ENCODE results near the gene FHOD1. TPM values are rescaled to one million over a fixed set of nuclear protein-coding genes. Genes with fewer than 3 reads are reported as not detected.

The FHOD1 gene
- total RNA-seq, 4 donors from 2014 or later = 6.3 to 15.6 (median 8.4) TPM

DNA sequence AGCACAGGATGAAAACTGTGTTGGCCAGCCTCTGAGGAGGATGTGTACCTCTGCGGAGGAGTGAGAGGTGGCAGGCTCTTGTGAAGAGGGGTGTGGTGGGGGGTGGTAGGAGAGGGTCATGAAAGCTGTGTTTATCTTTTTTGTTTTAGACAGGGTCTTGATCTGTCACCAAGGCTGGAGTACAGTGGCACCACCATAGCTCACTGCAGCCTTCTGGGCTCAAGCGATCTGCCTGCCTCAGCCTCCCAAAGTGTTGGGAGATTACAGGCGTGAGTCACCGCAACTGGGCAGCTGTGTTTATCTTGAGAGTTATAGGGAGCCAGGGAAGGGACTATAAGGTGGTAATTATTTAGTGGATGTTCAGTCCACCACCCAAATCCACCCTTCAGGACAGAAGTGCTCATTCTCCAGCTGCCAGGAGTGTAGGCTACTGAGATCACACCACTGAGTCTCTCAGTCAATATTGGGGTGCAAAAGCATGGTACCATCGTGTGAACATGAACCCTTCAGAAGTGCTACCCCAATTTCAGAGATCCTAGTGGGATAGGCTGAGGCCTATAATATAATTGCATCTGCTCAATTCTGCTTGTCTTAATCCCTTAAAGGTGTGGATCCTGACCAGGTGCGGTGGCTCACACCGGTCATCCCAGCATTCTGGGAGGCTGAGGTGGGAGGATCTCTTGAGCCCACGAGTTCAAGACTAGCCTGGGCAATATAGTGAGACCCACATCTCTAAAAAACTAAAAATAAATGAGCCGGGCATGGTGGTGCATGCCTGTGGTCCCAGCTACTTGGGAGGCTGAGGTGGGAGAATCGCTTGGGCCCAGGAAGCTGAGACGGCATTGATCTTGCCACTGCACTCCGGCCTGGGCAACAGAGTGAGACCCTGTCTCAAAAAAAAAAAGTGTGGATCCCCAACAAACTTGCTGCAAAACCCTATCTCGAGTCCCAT, 56.6 kb downstream of the FHOD1 start:
- H3K4me3 ChIP-seq (ENCODE audit: low read depth, poor library complexity, severe bottlenecking) = no peak overlapping the region
- WGBS, 2 donors = 79 to 84% methylated on average over 13 of the region's 13 CpGs
- intact Hi-C loops (cut with DNase I; ENCODE audit: low total_unique reads) = no loop called here
- no peak for DNase-seq (ENCODE audit: low spot score in 2 of 2)
- TF ChIP-seq, protein P1, sequence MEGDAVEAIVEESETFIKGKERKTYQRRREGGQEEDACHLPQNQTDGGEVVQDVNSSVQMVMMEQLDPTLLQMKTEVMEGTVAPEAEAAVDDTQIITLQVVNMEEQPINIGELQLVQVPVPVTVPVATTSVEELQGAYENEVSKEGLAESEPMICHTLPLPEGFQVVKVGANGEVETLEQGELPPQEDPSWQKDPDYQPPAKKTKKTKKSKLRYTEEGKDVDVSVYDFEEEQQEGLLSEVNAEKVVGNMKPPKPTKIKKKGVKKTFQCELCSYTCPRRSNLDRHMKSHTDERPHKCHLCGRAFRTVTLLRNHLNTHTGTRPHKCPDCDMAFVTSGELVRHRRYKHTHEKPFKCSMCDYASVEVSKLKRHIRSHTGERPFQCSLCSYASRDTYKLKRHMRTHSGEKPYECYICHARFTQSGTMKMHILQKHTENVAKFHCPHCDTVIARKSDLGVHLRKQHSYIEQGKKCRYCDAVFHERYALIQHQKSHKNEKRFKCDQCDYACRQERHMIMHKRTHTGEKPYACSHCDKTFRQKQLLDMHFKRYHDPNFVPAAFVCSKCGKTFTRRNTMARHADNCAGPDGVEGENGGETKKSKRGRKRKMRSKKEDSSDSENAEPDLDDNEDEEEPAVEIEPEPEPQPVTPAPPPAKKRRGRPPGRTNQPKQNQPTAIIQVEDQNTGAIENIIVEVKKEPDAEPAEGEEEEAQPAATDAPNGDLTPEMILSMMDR (IDR thresholded peaks at IDR 0.05) = no peak
- TF ChIP-seq POLR2A (IDR thresholded peaks at IDR 0.05) = no peak

DNA sequence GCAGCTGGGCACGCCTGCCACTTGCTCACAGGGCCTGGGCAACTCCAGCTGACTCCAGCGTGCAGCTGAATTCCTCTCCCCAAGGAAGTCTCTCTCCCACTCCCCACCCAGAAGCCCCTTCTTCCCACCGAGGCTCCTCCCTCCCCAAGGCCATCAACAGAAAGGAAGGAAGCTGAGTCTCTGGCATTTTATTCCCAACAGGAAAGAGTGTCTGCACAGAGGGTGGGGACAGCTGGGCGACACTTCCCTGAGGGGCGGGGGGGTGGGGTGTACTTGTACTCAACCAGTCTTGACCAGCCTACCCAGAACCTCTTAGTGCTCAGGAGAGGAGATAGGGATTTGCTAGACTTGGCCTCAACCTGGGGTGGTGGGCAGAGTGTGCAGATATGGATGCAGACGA, 57.2 kb downstream of the FHOD1 start, which contains the start of gene EXOC3L1:
Gene EXOC3L1, minus strand, starts transcription at position 96 of the 400 bp plus-strand sequence. CDS start 460 bp downstream, outside the sequence.
- no peak within 1 kb of the TSS for H3K4me3 ChIP-seq (ENCODE audit: low read depth, poor library complexity, severe bottlenecking)
- WGBS, 2 donors = 34 to 47% methylated on average over 6 of the region's 6 CpGs
- TF ChIP-seq, protein P1 (IDR thresholded peaks at IDR 0.05) = no peak
- no peak for TF ChIP-seq POLR2A (IDR thresholded peaks at IDR 0.05)
- intact Hi-C loops (cut with DNase I; ENCODE audit: low total_unique reads) = no loop called here
- DNase-seq (ENCODE audit: low spot score in 2 of 2) = no peak

DNA sequence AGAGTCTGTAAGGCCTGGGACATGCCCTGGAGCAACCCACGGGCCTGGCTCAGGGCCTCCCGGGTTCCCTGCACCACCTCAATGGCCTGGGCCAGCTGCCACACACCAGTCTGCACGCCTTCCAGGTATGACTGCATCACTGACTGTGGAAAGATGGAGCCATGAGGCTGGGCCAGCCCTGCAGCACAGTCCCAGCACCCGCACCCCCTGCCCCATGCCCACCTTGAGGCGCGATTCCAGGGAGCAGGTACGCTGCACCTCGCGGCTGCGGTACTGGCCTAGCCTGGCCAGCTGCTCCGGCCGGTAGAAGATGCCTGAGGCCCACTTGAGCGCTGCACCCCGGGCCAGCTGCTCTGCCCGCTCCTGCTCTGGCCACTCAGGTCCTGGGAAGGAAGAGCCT, 58.5 kb downstream of the FHOD1 start:
- intact Hi-C loops (cut with DNase I; ENCODE audit: low total_unique reads) = no loop called here
- TF ChIP-seq POLR2A (IDR thresholded peaks at IDR 0.05) = no peak
- TF ChIP-seq, protein P1 (IDR thresholded peaks at IDR 0.05) = no peak

DNA sequence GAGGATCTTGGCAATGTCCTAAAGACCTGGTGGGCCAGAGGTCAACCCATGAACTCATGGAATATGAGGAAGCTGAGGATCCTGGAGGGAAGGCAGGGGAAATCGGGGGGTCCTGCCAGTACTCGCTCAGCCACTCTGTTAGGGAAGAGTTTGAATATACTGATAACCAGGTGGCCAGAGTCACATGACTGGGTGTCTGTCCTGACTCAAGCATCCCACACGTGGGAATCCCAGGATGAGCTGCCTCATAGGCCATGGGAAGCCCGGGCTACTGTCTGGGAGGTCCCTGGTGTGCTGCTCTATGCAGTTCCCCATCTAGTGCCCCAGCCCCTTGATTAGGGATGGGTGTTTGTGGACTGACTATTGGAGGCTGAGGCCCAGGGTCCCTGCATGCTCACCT, 59.0 kb downstream of the FHOD1 start:
- TF ChIP-seq, protein P1 (IDR thresholded peaks at IDR 0.05) = no peak
- no peak for TF ChIP-seq POLR2A (IDR thresholded peaks at IDR 0.05)
- intact Hi-C loops (cut with DNase I; ENCODE audit: low total_unique reads) = no loop called here
- DNase-seq (ENCODE audit: low spot score in 2 of 2) = no peak

More for the DNA sequence above, 58.5 kb downstream of the FHOD1 start:
- no peak overlapping the region for H3K4me3 ChIP-seq (ENCODE audit: low read depth, poor library complexity, severe bottlenecking)
- no peak for DNase-seq (ENCODE audit: low spot score in 2 of 2)
- 87 to 89% methylated on average over 9 to 13 of the region's 15 CpGs for WGBS, 2 donors

DNA sequence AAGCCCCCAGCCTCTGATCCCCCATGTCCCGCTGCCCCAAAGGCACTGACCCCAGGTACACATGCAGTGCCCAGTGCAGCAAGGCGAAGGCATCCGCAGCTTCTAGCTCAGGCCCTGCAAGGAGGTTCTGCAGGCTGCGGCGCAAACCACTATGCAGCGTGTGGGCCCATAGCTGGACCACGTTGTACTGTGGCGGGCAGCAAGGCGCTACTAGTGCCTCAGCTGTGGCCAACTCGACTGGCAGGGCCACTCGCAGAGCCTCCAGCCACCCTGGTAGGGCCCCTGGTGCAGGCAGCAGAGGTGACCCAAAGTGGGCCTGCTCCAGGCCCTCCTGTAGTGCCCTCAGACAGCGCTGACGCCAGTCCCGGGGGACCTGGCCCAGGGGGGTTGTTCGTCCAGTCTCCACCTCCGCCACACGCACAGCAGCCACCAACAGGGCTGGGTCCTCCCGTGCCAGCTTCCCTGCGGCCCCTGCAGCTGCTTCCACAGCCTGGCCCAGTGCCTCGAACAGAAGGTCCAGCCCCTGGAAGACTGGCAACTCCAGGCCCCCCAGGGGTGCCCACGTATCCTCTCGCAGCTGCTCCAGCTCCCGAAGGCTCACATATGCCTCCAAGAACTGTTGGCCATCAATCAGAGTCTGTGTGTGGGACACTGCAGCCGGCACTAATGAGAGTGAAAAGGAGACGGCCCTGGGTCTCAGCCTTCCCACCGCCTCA, 59.9 kb downstream of the FHOD1 start:
- WGBS, 2 donors = 85 to 88% methylated on average over 18 to 26 of the region's 26 CpGs
- intact Hi-C loops (cut with DNase I; ENCODE audit: low total_unique reads) = no loop called here
- TF ChIP-seq, protein P1 (IDR thresholded peaks at IDR 0.05) = no peak
- no peak for TF ChIP-seq POLR2A (IDR thresholded peaks at IDR 0.05)
- H3K4me3 ChIP-seq (ENCODE audit: low read depth, poor library complexity, severe bottlenecking) = no peak overlapping the region
- DNase-seq (ENCODE audit: low spot score in 2 of 2) = no peak

More for the DNA sequence above, 59.0 kb downstream of the FHOD1 start:
- 74 to 89% methylated on average over 3 to 4 of the region's 4 CpGs for WGBS, 2 donors
- H3K4me3 ChIP-seq (ENCODE audit: low read depth, poor library complexity, severe bottlenecking) = no peak overlapping the region

Data from lower leg skin (tissue), 4 donors.